NCI-H524 treated with DMSO at 0.1 percent for 48 hours (cell line): ENCODE results near the gene ITPR3.

ENCODE experiments used
- DNase-seq: peaks from one replicate; lab custom pipeline; 2025; lab: John Stamatoyannopoulos, UW

ITPR3 gene

DNA sequence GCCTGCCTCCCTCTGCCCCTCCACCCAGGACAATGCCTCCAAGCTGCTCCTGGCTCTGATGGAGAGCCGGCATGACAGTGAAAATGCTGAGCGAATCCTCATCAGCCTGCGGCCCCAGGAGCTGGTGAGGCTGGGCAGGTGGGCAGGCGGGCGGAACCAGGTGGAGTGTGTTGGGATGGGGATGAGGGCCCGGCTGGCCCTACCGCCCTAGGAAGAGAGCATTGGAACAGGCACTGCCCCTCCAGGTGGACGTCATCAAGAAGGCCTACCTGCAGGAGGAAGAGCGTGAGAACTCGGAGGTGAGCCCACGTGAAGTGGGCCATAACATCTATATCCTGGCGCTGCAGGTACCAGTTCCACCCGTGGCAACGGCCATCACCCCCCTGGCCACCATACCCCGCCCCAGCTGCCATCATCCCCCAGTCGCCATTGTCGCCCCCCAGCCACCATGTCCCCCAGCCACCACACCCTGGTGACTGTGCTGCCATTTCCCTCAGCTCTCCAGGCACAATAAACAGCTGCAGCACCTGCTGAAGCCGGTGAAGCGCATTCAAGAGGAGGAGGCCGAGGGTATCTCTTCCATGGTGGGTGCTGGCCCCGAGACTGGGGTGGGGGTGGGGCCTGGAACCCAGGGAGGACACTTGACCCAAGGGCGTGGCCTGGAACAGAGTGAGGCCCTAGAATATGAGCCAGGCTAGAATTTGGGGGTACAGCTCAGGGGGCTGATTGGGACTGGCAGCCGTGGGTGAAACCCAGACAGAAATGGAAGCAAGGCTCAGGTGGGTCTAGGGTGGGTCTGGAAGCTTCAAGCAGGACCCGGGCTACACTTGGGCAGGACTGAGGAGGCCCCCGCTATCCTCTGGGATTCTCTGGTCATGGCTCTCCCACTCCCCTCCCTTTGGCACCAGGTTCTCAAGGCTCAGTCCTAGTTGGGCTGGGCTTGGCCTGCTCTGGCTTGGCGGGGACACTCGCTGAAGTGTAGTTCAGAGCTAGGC, 66.2 kb downstream of the ITPR3 start:
- DNase-seq, result no peak

DNA sequence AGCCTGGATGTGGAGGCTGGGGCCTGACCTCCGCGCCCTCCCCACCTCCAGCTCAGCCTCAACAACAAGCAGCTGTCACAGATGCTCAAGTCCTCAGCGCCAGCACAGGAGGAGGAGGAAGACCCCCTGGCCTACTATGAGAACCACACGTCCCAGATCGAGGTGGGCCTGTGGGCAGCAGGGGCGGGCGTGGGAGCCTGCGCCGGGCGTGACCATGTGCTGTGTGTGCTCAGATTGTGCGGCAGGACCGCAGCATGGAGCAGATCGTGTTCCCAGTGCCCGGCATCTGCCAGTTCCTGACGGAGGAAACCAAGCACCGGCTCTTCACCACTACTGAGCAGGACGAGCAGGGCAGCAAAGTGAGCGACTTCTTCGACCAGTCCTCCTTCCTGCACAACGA, 66.9 kb downstream of the ITPR3 start:
- DNase-seq, result no peak

- DNase-seq, result no peak
These were observed 67.5 kb downstream of the ITPR3 start for GRCh38 chr6:33688451-33689147.

GRCh38 chr6:33689148-33689494, 68.0 kb downstream of the ITPR3 start:
- no peak for DNase-seq

- DNase-seq, result no peak
These were observed 68.8 kb downstream of the ITPR3 start for GRCh38 chr6:33689879-33690278.

DNA sequence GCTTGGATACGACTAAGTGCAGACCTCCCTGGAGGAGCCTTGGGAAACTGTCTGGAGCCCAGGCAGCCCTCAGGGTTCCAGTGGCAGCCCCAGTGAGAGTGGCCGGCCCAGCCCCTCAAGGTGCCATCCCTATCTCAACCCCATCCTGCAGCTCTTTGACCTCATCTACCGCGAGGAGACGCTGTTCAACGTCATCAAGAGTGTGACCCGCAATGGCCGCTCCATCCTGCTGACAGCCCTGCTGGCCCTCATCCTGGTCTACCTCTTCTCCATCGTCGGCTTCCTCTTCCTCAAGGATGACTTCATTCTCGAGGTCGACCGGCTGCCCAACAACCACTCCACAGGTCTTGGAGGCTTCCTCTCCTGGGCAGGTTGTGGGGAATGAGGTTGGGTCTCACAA, 69.6 kb downstream of the ITPR3 start:
- DNase-seq, result no peak

GRCh38 chr6:33691456-33692077, 70.4 kb downstream of the ITPR3 start:
- DNase-seq, result no peak

GRCh38 chr6:33692078-33692759, 71.1 kb downstream of the ITPR3 start:
- DNase-seq, result no peak

- DNase-seq, result no peak
These were observed 71.6 kb downstream of the ITPR3 start for GRCh38 chr6:33692760-33693158.

DNA sequence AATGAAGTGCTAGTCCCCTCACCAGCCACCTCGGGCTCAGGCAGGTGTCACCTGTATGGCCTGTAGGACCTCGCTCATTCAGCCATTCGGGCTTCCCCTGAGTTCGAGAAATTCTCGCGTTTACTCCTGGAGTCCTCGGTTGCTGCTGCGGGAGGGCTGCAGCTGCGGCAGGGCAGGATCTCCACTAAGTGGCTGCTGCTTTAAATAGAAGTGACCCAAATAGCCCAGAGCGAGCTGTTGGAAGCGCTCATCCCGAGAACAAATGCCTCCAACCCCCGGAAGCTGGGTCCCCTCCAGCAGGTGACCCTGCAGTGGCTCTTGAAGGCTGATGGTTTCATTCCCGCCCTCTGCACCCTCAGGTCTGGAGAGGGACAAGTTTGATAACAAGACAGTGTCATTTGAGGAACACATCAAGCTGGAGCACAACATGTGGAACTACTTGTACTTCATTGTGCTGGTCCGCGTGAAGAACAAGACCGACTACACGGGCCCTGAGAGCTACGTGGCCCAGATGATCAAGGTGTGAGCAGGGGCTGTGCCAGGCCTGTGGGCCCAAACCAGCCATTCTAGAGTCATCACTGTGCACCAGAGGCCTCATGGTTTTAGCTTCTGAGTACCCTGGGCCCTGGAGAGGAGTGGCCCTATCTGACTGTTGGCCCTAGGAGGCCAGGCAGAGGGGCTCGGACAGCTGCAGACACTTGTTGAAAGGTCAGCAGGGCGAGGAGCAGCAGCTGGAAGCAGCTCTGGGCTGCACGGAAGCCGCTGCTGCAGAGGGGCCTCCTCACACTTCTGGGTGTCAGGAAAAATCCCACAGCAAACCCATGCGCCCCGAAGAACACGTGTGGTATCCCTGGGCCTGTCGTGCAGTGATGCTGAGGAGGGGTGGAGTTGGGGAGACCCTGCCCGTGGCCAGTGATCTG, 72.3 kb downstream of the ITPR3 start:
- no peak for DNase-seq

DNA sequence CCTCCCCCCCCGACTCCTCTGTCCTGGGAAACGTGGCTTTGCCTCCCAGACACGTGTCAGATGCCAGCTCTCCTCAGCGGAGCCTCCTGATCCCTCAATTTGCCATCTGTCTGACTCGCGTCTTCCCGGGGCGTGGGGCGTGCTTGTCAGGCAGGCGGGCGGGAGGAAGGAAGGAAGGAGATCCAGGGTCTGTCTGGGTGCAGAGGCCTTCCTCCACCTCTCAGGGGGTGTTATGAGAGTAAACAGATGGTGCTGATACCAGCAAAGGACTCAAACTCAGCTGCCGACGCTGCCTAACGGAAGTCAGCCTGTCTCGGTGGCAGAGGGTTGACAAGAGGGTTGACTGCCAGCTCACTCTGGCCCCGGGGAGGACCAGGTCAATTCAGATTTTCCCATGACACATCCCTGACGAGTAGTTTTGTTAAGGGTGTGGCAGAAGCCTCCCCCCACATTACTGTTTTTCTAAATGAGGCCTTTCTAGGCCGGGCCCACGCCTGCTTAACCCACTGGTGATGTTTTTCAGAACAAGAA, 73.3 kb downstream of the ITPR3 start:
- peak; percentile 98 for DNase-seq

DNA sequence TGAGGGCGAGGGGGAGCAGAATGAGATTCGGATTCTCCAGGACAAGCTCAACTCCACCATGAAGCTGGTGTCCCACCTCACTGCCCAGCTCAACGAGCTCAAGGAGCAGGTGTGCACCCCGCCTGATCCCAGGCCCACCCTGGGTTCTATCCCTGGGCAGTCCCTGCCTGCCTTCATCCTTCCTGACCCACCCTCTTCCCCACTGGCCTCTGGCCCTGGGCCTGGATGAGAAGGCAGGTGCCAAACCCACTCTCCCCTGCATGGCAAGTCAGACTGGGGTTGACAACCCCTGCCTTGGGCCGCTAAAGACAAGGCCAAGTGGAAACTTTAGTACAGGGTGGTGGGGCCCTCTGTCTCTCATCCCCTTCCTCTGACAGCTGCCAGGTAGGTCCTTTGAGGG, 73.9 kb downstream of the ITPR3 start:
- no peak for DNase-seq

GRCh38 chr6:33695451-33695887, 74.3 kb downstream of the ITPR3 start:
- no peak for DNase-seq

GRCh38 chr6:33696076-33696475, 75.0 kb downstream of the ITPR3 start:
- DNase-seq, result no peak

GRCh38 chr6:33696548-33697518, 75.7 kb downstream of the ITPR3 start:
- DNase-seq, result no peak

DNA sequence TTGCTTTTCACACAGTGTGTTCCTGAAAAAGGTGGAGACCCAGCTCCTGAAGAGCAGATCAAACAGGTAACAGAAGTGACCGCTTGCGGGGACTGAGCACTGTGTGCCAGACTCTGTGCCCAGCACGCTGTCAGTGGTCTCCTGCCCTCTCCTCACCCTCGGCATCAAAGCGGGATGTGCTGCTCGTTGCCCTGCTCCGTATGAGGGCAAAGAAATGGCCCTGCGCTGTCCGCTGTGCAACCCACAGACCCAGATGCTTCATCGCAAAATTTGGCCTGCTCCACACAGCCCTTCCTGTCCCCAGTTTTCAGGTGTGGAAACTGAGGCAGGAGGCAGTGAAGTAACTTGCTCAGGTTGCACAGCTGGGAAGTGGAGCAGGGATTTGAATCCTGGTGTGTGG, 76.7 kb downstream of the ITPR3 start:
- DNase-seq, result no peak

- no peak for DNase-seq
These were observed 77.4 kb downstream of the ITPR3 start for GRCh38 chr6:33698494-33698893.

DNA sequence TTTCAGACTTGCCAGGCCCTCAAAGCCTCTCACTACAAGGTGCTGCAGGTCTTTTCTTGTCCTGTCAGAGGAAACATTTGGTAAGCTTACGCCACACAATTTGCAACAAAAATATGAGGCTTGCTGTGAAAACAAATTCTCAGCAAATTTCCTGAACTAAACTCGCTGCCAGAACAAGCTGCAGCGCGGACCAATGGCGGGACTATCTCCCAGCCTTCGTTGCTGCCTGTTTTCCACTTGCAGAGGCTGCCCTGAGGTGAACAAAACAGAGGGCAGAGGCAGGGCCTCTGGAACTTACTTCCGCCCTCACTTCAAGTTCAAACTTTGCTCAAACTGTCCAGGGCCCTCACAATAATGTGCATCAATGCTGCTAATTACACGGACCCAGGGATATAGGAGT, 78.0 kb downstream of the ITPR3 start:
- no peak for DNase-seq

- no peak for DNase-seq
These were observed 78.6 kb downstream of the ITPR3 start for GRCh38 chr6:33699739-33700138.
